ENCODE results near the gene PTPRN2.

- TF ChIP-seq MYC (IDR thresholded peaks at IDR 0.05; ENCODE audit: low read depth, low read length) (no peak), POLR2A (IDR thresholded peaks at IDR 0.05; ENCODE audit: low read depth, low read length) (no peak), CTCF (IDR thresholded peaks at IDR 0.05; ENCODE audit: extremely low read depth in 1 of 2, insufficient read depth in 1 of 2, low read depth in 1 of 2, low read length in 2 of 2) (no peak)
Observed at GRCh38 chr7:158356454-158356853, 231.2 kb downstream of the PTPRN2 start.

Data from endothelial cell of umbilical vein (primary cell).